Smooth muscle cell (in vitro differentiated cells): ENCODE measurements around the gene MTUS2. TPM values are rescaled to one million over a fixed set of nuclear protein-coding genes. Genes with fewer than 3 reads are reported as not detected.

Experiments
- DNase-seq: peaks from one replicate; lab custom pipeline; 2025; ENCODE audit not compliant: unreplicated experiment; lab: John Stamatoyannopoulos, UW
- H2AFZ ChIP-seq: fragments of 200-600 bp; sonication (generic); 2 replicates; pipeline ENCODE4 v1.6.0; 2016; ENCODE audit warnings: antibody characterized with exemption, low read depth, mild to moderate bottlenecking
- H3F3A ChIP-seq: fragments of 200-600 bp; sonication (generic); 2 replicates; pipeline ENCODE4 v1.6.0; 2017; ENCODE audit warnings: antibody characterized with exemption, low read depth
- H3K27ac ChIP-seq: fragments of 200-600 bp; sonication (generic); 2 replicates; pipeline ENCODE4 v1.5.1; 2016; ENCODE audit warnings: low read depth, mild to moderate bottlenecking
- H3K27me3 ChIP-seq: fragments of 200-600 bp; sonication (generic); 2 replicates; pipeline ENCODE4 v1.6.1; 2016; ENCODE audit warnings: low read depth, mild to moderate bottlenecking
- H3K36me3 ChIP-seq: fragments of 200-600 bp; sonication (generic); 2 replicates; pipeline ENCODE4 v1.5.1; 2016; ENCODE audit warnings: low read depth
- H3K4me1 ChIP-seq: fragments of 200-600 bp; sonication (generic); 2 replicates; pipeline ENCODE4 v1.5.1; 2016; ENCODE audit warnings: low read depth
- H3K4me2 ChIP-seq: fragments of 200-600 bp; sonication (generic); 2 replicates; pipeline ENCODE4 v1.6.0; 2016; ENCODE audit warnings: mild to moderate bottlenecking
- H3K4me3 ChIP-seq: fragments of 200-600 bp; sonication (generic); 2 replicates; pipeline ENCODE4 v1.5.1; 2016; ENCODE audit warnings: mild to moderate bottlenecking
- H3K79me2 ChIP-seq: fragments of 200-600 bp; sonication (generic); 2 replicates; pipeline ENCODE4 v1.6.0; 2016; ENCODE audit warnings: low read depth, mild to moderate bottlenecking
- H3K9ac ChIP-seq: fragments of 200-600 bp; sonication (generic); 2 replicates; pipeline ENCODE4 v1.6.0; 2016; ENCODE audit warnings: low read depth
- H3K9me3 ChIP-seq: fragments of 200-600 bp; sonication (generic); replicated peaks from 2 replicates; pipeline ENCODE4 v1.5.1; 2016; ENCODE audit warnings: low read depth
- H4K20me1 ChIP-seq: fragments of 200-600 bp; sonication (generic); 2 replicates; pipeline ENCODE4 v1.6.0; 2016; ENCODE audit warnings: low read depth
- CTCF ChIP-seq: fragments of 200-600 bp; sonication (generic); IDR thresholded peaks from 2 replicates; pipeline ENCODE4 v1.5.1; 2017; ENCODE audit warnings: borderline replicate concordance, mild to moderate bottlenecking, antibody characterized with exemption; ENCODE audit not compliant: insufficient read depth, poor library complexity, severe bottlenecking
- WGBS: methylation state at CpG from one replicate; pipeline ENCODE4 v1.1.7; 2016; ENCODE audit warnings: low lambda C conversion rate; 5-methylcytosine and 5-hydroxymethylcytosine counted together
- polyA plus RNA-seq: library from polyadenylated mRNA; unstranded; fragments of >200 nt; fragmentation: Nextera tagmentation; extraction: Ambion mirVana; gene quantifications from 2 replicates; pipeline ENCODE4 v1.2.1, GENCODE V29; 2016
- total RNA-seq: library from RNA; depleted of rRNA; stranded (reverse); fragments of >200 nt; gene quantifications from 2 replicates; pipeline ENCODE4 v1.2.3, GENCODE V29; 2014

The MTUS2 gene
- total and polyA plus RNA-seq, 2 experiments from 2014 or later, result 0.06 to 0.63 TPM

GRCh38 chr13:28889086-28889732 is 69.1 kb downstream of the MTUS2 start:
- no peak overlapping the region for H3K9ac ChIP-seq
- WGBS, result 77% methylated on average over 6 of the region's 6 CpGs

GRCh38 chr13:28890712-28891111 is 70.6 kb downstream of the MTUS2 start:
- no peaks in the 10 kb centered on the region for H4K20me1 ChIP-seq
- no peaks in the 10 kb centered on the region for H3K79me2 ChIP-seq
- H3K27ac ChIP-seq, result no peak overlapping the region
- DNase-seq, result no peak
- H3K9me3 ChIP-seq, result no peaks in the 10 kb centered on the region
- H3F3A ChIP-seq, result no peaks in the 10 kb centered on the region
- H3K4me3 ChIP-seq, result no peak overlapping the region
- no peaks in the 10 kb centered on the region for H3K36me3 ChIP-seq
- H3K4me1 ChIP-seq, result no peaks in the 10 kb centered on the region
- H3K9ac ChIP-seq, result no peak overlapping the region
- H3K27me3 ChIP-seq, result no peaks in the 10 kb centered on the region
- WGBS, result 79% methylated on average over 3 of the region's 3 CpGs
- no peak overlapping the region for H3K4me2 ChIP-seq
- H2AFZ ChIP-seq, result no peak overlapping the region
- TF ChIP-seq CTCF, result no peak

More at GRCh38 chr13:28889086-28889732, 69.1 kb downstream of the MTUS2 start:
- H3K27ac ChIP-seq, result no peak overlapping the region
- peaks cover 2% of the 10 kb centered on the region for H3K27me3 ChIP-seq
- no peak overlapping the region for H3K4me3 ChIP-seq
- no peak overlapping the region for H2AFZ ChIP-seq
- no peak for DNase-seq
- H3K4me2 ChIP-seq, result no peak overlapping the region
- no peaks in the 10 kb centered on the region for H3K79me2 ChIP-seq
- no peaks in the 10 kb centered on the region for H3K4me1 ChIP-seq
- H3F3A ChIP-seq, result no peaks in the 10 kb centered on the region
- no peak for TF ChIP-seq CTCF
- H4K20me1 ChIP-seq, result no peaks in the 10 kb centered on the region
- no peaks in the 10 kb centered on the region for H3K9me3 ChIP-seq
- H3K36me3 ChIP-seq, result no peaks in the 10 kb centered on the region

- Histone ChIP-seq H2AFZ (no peak overlapping the region), H3K4me1 (no peaks in the 10 kb centered on the region), H4K20me1 (no peaks in the 10 kb centered on the region), H3K4me3 (no peak overlapping the region), H3K4me2 (no peak overlapping the region), H3K79me2 (no peaks in the 10 kb centered on the region), H3K9ac (no peak overlapping the region), H3K27ac (no peak overlapping the region), H3K9me3 (no peaks in the 10 kb centered on the region), H3F3A (no peaks in the 10 kb centered on the region), H3K36me3 (no peaks in the 10 kb centered on the region), H3K27me3 (no peaks in the 10 kb centered on the region)
- TF ChIP-seq CTCF, result no peak
- DNase-seq, result no peak
- 87% methylated on average over 2 of the region's 2 CpGs for WGBS
These were observed 97.9 kb downstream of the MTUS2 start for GRCh38 chr13:28918030-28918429.

DNA sequence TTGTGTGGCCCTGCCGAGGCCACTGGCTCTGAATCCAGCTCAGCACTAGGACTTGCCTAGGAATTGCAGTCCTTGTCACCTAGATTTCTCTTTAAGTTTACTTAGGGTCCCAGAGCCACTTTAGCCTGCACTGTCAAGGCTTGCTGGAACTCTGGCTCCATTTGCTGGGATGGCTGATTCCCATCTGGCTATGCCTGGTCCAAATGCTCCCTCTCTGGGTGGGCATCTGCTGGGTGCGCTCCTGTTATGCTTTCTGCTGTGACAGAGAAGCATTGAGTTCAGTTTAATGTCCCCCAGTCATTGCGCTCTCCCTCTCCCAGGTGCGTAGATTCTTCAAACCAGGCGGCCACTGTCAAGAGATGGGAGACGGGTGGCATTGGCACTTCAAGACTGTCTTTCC is 102.2 kb downstream of the MTUS2 start:
- Histone ChIP-seq H3K9ac (no peak overlapping the region), H3K27ac (no peak overlapping the region), H3K4me3 (no peak overlapping the region), H3K36me3 (no peaks in the 10 kb centered on the region), H3F3A (no peaks in the 10 kb centered on the region), H4K20me1 (no peaks in the 10 kb centered on the region), H3K27me3 (no peaks in the 10 kb centered on the region), H2AFZ (no peak overlapping the region), H3K4me1 (no peaks in the 10 kb centered on the region), H3K4me2 (no peak overlapping the region), H3K79me2 (no peaks in the 10 kb centered on the region), H3K9me3 (no peaks in the 10 kb centered on the region)
- DNase-seq, result no peak
- 62% methylated on average over 6 of the region's 6 CpGs for WGBS
- TF ChIP-seq CTCF, result no peak
